Activated naive CD4-positive, alpha-beta T cell treated with anti-CD3 and anti-CD28 coated beads, Interleukin-2, amount 50 U/mL, for 72 hours (primary cell): ENCODE results near the gene TBC1D32. TPM values are rescaled to one million over a fixed set of nuclear protein-coding genes. Genes with fewer than 3 reads are reported as not detected.
"Not testable (repeated sequence)": the region's sequence is repeated elsewhere in the genome, so short reads cannot be mapped to it uniquely, and the experiment has no call there.

ENCODE experiments used
- ATAC-seq, 2 donors: fragments of 150-1000 bp; cut with Tn5 transposase; 2 replicates each; pipeline ENCODE4 v1.10.0; 2021; ENCODE audit warnings: mild to moderate bottlenecking in 2 of 2, moderate library complexity in 2 of 2
- DNase-seq, 2 donors: peaks; one replicate each; pipeline ENCODE4 v3.0.0; 2021 to 2022; ENCODE audit warnings: low spot score in 2 of 2
- H3K27ac Mint-ChIP-seq, 2 donors: one replicate each; pipeline ENCODE4 v1.8.0; 2022; ENCODE audit warnings: mild to moderate bottlenecking in 2 of 2, mixed read lengths in 2 of 2
- H3K36me3 Mint-ChIP-seq, 2 donors: one replicate each; pipeline ENCODE4 v1.8.0; 2022; ENCODE audit warnings: mixed read lengths in 2 of 2
- H3K9me3 Mint-ChIP-seq, 2 donors: one replicate each; pipeline ENCODE4 v1.8.0; 2022; ENCODE audit warnings: mixed read lengths in 2 of 2
- total RNA-seq, 2 donors: library from RNA; stranded (reverse); gene quantifications; one replicate each; pipeline ENCODE4 v1.2.3, GENCODE V29; 2022

The TBC1D32 gene
- total RNA-seq, result 10 to 100 TPM in 1 of 2 donors, 1 to 10 TPM in 1; 8.4 to 12.6 TPM

DNA sequence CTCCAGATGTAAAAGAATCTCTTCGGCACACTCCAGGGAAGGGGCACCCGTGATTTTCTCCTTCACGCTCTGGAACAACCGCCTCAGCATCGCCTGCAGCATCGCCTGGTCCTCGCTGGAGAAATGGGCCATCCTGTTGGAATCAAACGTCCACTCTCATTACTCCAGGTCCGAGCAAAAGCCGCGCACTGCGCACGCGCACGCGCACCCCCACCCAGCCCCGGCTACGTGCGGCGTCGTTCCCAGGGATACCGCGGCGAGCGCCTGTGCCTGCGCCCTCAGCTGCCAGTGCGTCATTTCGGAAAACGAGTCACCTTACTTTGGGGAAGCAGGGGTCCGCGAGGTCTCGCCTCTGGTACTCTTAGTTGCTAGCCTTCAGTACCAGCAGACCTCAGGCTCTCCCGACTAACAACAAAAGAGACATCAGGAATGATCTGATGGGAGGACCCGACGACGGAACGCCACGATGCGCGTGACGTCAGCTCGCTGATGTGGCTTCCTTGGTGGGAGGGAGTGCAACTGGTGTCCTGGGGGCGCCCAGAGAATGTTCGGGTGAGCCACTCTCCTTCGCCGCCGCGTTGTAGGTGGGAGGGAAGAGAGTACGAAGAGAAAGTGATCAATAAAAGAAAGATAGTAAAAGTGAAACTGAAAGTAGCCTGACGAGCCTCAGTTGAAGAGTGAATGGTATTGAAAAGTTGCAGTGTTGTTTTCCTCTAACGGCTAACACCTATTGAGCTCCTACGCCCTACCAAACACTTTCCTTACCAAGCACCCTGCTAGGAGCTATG is at the start of gene TBC1D32:
Gene TBC1D32 (minus strand): TSS at position 182 of the 788 bp plus-strand sequence. CDS start 50 bp downstream, at position 132.
- no peaks in the 10 kb centered on the region for H3K9me3 Mint-ChIP-seq
- peaks cover 8 to 11% of the 10 kb centered on the region in 2 donors for H3K36me3 Mint-ChIP-seq
- DNase-seq (peak; percentile 86 to 93), ATAC-seq (peak; percentile 94)
- peak within 1 kb of the TSS; percentile 96 to 99 for H3K27ac Mint-ChIP-seq

DNA sequence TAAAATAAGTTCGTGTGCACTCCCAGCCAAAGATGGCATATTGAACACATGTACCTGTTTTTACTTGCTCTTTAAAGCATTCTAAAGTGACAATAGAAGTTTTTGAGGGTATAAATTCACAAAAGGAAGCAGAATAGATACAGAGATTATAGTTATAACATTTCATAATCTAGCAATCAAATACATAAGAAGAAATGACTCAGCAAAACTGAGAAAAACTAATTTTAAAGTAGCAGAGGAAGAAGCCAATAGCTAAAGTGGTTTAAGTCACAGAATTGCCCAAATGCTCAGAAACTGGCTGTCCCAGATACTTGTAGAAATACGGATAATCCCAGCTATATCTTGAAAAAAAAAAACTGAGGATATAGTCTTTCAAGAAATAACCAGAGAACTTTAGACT is 49.2 kb upstream of the TBC1D32 start:
- no peak for DNase-seq
- no peaks in the 10 kb centered on the region for H3K36me3 Mint-ChIP-seq
- no peaks in the 10 kb centered on the region for H3K9me3 Mint-ChIP-seq
- no peak overlapping the region for H3K27ac Mint-ChIP-seq
- no peak for ATAC-seq

DNA sequence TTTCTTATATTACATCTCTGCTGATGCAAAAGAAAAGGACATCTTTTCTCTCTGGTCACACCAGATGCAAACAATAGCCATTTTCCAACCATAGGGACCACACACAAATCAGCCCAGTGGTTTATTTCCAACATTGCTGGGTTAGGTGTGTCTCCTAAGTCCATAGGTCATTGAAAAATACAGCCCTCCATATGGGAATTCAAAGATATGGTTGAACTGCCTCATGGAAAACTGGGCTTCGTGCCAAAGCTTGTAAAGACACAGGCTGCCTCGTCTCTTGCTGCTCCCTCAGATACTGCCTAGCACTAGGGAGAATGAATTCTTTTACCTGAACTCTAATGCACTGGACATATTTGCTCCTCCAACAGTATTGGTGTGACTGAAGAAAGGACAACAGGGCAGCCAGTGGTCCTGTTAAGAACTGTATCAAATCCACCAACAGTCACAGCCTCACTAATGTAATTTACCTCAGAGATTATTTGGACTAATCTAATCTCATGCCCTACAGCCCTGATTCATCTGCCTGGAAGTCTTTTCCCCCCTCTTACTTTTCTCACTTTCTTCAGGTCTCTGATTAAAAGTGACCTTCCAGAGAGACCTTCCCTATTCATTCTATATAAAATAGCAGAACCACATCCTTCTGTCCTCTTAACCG is 48.3 kb upstream of the TBC1D32 start:
- no peak for ATAC-seq
- no peaks in the 10 kb centered on the region for H3K9me3 Mint-ChIP-seq
- H3K36me3 Mint-ChIP-seq, result no peaks in the 10 kb centered on the region
- H3K27ac Mint-ChIP-seq, result no peak overlapping the region
- DNase-seq, result no peak

- Mint-ChIP-seq H3K36me3 (no peaks in the 10 kb centered on the region), H3K9me3 (peaks cover 3 to 11% of the 10 kb centered on the region in 2 donors), H3K27ac (no peak overlapping the region)
- no peak for ATAC-seq
- DNase-seq, result no peak
Measured at GRCh38 chr6:121376411-121376810, 42.1 kb upstream of the TBC1D32 start.

- not testable (repeated sequence) for DNase-seq, H3K27ac Mint-ChIP-seq, H3K36me3 Mint-ChIP-seq, ATAC-seq
- H3K9me3 Mint-ChIP-seq, result peaks cover 3 to 11% of the 10 kb centered on the region in 2 donors
Measured at GRCh38 chr6:121374219-121374618, 39.9 kb upstream of the TBC1D32 start.

- peaks cover 0 to 4% of the 10 kb centered on the region in 2 donors for H3K36me3 Mint-ChIP-seq
- H3K9me3 Mint-ChIP-seq, result no peaks in the 10 kb centered on the region
- ATAC-seq (no peak), DNase-seq (no peak)
- H3K27ac Mint-ChIP-seq, result no peak overlapping the region
Measured at GRCh38 chr6:121365536-121366521, 31.5 kb upstream of the TBC1D32 start.

GRCh38 chr6:121356575-121356974 is 22.3 kb upstream of the TBC1D32 start:
- Mint-ChIP-seq H3K9me3 (no peaks in the 10 kb centered on the region), H3K27ac (no peak overlapping the region), H3K36me3 (no peaks in the 10 kb centered on the region)
- ATAC-seq, result no peak
- no peak for DNase-seq

- Mint-ChIP-seq H3K36me3 (no peaks in the 10 kb centered on the region), H3K9me3 (no peaks in the 10 kb centered on the region), H3K27ac (no peak overlapping the region)
- ATAC-seq, result no peak
- DNase-seq, result no peak
Measured at GRCh38 chr6:121354764-121355163, 20.5 kb upstream of the TBC1D32 start.

- no peaks in the 10 kb centered on the region for H3K36me3 Mint-ChIP-seq
- ATAC-seq, result no peak
- no peak overlapping the region for H3K27ac Mint-ChIP-seq
- no peak for DNase-seq
- H3K9me3 Mint-ChIP-seq, result no peaks in the 10 kb centered on the region
Measured at GRCh38 chr6:121352941-121353340, 18.7 kb upstream of the TBC1D32 start.

GRCh38 chr6:121351916-121352315 is 17.6 kb upstream of the TBC1D32 start:
- H3K36me3 Mint-ChIP-seq, result no peaks in the 10 kb centered on the region
- H3K9me3 Mint-ChIP-seq, result no peaks in the 10 kb centered on the region
- no peak overlapping the region for H3K27ac Mint-ChIP-seq
- ATAC-seq (no peak), DNase-seq (no peak)

GRCh38 chr6:121349596-121349995 is 15.3 kb upstream of the TBC1D32 start:
- DNase-seq (no peak), ATAC-seq (no peak)
- H3K27ac Mint-ChIP-seq, result no peak overlapping the region
- no peaks in the 10 kb centered on the region for H3K36me3 Mint-ChIP-seq
- H3K9me3 Mint-ChIP-seq, result no peaks in the 10 kb centered on the region

DNA sequence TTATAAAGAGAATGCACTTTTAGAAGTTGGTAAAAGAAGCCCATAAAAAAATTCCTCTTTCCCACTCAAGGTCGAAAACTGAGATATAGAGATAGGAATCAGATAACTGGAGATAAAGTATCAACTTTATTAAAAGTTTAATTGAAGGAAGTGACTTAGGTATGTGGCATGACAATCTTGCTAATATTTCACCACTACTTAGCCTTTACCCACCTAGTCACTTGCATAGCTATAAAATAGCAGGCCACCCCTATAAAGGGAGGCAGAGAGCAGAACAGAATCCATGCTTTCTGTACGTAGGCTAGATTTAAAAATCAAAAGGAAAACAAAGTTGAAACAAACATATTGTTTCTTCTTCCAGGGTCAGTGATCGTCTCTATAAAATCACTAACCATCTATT is 13.2 kb upstream of the TBC1D32 start:
- no peak for ATAC-seq
- H3K9me3 Mint-ChIP-seq, result no peaks in the 10 kb centered on the region
- no peaks in the 10 kb centered on the region for H3K36me3 Mint-ChIP-seq
- no peak for DNase-seq
- H3K27ac Mint-ChIP-seq, result no peak overlapping the region

DNA sequence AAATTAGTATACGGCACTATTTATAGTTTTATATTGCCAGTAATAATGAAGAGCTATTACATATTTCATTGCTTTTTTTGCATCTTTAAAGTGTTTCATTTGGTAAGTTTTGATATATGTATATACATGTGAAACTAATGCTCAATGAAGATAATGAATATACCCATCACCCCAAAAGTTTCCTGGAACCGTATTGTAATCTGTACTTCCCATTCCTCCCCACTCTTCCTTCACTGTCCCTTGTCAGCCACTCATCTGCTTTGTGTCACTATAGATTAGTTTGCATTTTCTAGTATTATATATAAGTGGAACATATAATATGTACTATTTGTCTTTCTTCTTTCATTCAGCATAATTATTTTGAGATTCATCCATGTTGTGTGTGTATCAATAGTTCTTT is 10.3 kb upstream of the TBC1D32 start:
- Mint-ChIP-seq H3K27ac (no peak overlapping the region), H3K36me3 (no peaks in the 10 kb centered on the region), H3K9me3 (no peaks in the 10 kb centered on the region)
- DNase-seq, result no peak
- ATAC-seq, result no peak

DNA sequence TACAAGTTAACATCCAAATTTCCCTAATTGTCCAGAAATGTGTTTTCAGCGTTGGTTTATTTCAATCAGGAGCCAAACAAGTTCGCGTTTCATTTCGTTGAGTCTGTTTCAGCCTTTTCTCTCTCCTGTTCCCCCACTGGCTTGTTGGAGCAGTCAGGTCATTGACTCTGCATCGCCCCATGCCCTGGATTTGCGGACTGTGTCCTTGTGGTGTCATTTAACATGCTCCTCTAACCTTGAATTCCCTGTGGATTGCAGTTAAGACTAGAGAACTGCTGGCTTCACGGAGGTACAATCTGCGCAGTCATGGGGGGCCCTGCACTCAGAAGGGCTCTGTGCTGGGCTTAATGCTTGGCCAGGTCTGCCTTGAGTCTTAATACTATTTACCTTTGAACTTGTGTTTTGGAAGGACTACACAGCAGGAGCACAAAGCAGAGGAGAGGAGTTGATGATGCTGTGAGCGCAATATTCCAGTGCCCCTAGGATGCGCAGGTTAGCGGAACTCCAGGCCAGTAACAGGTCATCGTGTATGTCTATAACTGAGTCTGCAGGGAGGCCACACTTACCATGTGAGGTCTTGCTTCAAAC is 5.5 kb upstream of the TBC1D32 start:
- DNase-seq, result no peak
- peaks cover 0 to 4% of the 10 kb centered on the region in 2 donors for H3K36me3 Mint-ChIP-seq
- ATAC-seq, result no peak
- no peaks in the 10 kb centered on the region for H3K9me3 Mint-ChIP-seq
- H3K27ac Mint-ChIP-seq, result no peak overlapping the region

DNA sequence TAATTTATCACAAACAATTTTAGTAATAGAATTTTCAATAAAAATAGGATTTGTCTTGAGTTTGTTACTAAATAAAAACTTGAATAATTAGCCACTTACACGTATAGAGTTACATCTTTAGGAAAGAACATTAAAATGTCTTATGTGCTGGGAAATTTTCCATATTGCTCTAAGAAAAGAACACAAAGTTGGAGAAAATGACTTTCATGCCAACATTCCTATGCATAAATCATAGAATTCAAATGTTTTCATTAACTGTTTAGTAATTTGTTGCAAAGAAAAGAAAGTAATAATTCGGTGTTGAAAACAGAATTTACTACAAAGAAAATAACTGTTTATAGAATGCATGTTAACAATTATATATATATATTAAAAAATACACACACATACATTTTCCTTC is 4.7 kb upstream of the TBC1D32 start:
- Mint-ChIP-seq H3K36me3 (peaks cover 0 to 11% of the 10 kb centered on the region in 2 donors), H3K9me3 (no peaks in the 10 kb centered on the region), H3K27ac (no peak overlapping the region)
- no peak for DNase-seq
- no peak for ATAC-seq

- Mint-ChIP-seq H3K9me3 (no peaks in the 10 kb centered on the region), H3K27ac (no peak overlapping the region), H3K36me3 (peaks cover 2 to 11% of the 10 kb centered on the region in 2 donors)
- ATAC-seq (no peak), DNase-seq (no peak)
Measured at GRCh38 chr6:121338366-121338765, 4.1 kb upstream of the TBC1D32 start.
